UCSD-AML1 (cell line): ENCODE measurements around the gene FHIT.

Experiments
- DNase-seq: peaks from one replicate; lab custom pipeline; 2025; ENCODE audit not compliant: unreplicated experiment; lab: John Stamatoyannopoulos, UW

Gene FHIT

GRCh38 chr3:60262546-60262945 is 988.7 kb downstream of the FHIT start:
- no peak for DNase-seq

GRCh38 chr3:60260546-60260945 is 990.7 kb downstream of the FHIT start:
- DNase-seq, result no peak

- no peak for DNase-seq
Measured at GRCh38 chr3:60250810-60251209, 1000.4 kb downstream of the FHIT start.

- no peak for DNase-seq
Measured at GRCh38 chr3:60250206-60250605, 1001.0 kb downstream of the FHIT start.

- DNase-seq, result no peak
Measured at GRCh38 chr3:60246361-60246760, 1004.9 kb downstream of the FHIT start.

GRCh38 chr3:60243456-60243855 is 1007.8 kb downstream of the FHIT start:
- DNase-seq, result no peak

- no peak for DNase-seq
Measured at GRCh38 chr3:60240492-60240891, 1010.8 kb downstream of the FHIT start.

GRCh38 chr3:60238550-60238949 is 1012.7 kb downstream of the FHIT start:
- DNase-seq, result no peak

GRCh38 chr3:60229502-60229901 is 1021.8 kb downstream of the FHIT start:
- DNase-seq, result no peak

- DNase-seq, result no peak
Measured at GRCh38 chr3:60228823-60229222, 1022.4 kb downstream of the FHIT start.

GRCh38 chr3:60226912-60227311 is 1024.3 kb downstream of the FHIT start:
- no peak for DNase-seq

GRCh38 chr3:60225848-60226247 is 1025.4 kb downstream of the FHIT start:
- DNase-seq, result no peak

GRCh38 chr3:60220768-60221167 is 1030.5 kb downstream of the FHIT start:
- DNase-seq, result no peak

GRCh38 chr3:60219501-60219900 is 1031.8 kb downstream of the FHIT start:
- DNase-seq, result no peak

- DNase-seq, result no peak
Measured at GRCh38 chr3:60217156-60217911, 1033.9 kb downstream of the FHIT start.

GRCh38 chr3:60216462-60217075 is 1034.7 kb downstream of the FHIT start:
- no peak for DNase-seq

- no peak for DNase-seq
Measured at GRCh38 chr3:60215946-60216345, 1035.3 kb downstream of the FHIT start.

GRCh38 chr3:60207905-60208304 is 1043.3 kb downstream of the FHIT start:
- no peak for DNase-seq

- DNase-seq, result no peak
Measured at GRCh38 chr3:60206206-60206605, 1045.0 kb downstream of the FHIT start.

- no peak for DNase-seq
Measured at GRCh38 chr3:60202052-60202726, 1049.1 kb downstream of the FHIT start.

GRCh38 chr3:60199306-60199705 is 1051.9 kb downstream of the FHIT start:
- no peak for DNase-seq

- DNase-seq, result no peak
Measured at GRCh38 chr3:60198179-60198720, 1053.0 kb downstream of the FHIT start.
